Effector memory CD8-positive, alpha-beta T cell (primary cell): ENCODE measurements around the gene PZP.
A peak's percentile ranks its signal among the peaks of the same experiment; 100 is the strongest.

Source experiments
- ATAC-seq: fragments of 150-1000 bp; cut with Tn5 transposase; replicated peaks from 2 replicates; pipeline ENCODE4 v1.10.0; 2021; ENCODE audit warnings: mild to moderate bottlenecking, moderate library complexity
- DNase-seq, 3 experiments: peaks; one replicate each; pipeline ENCODE4 v3.0.0; 2021
- H3K27ac Mint-ChIP-seq, 2 donors: one replicate each; pipeline ENCODE4 v1.8.0; 2022; ENCODE audit warnings: mild to moderate bottlenecking in 2 of 2, mixed read lengths in 2 of 2, moderate library complexity in 2 of 2
- H3K27me3 Mint-ChIP-seq, 2 donors: one replicate each; pipeline ENCODE4 v1.8.0; 2022; ENCODE audit warnings: mixed read lengths in 2 of 2
- H3K36me3 Mint-ChIP-seq: one replicate; pipeline ENCODE4 v1.8.0; 2022; ENCODE audit warnings: mild to moderate bottlenecking, moderate library complexity, mixed read lengths; ENCODE audit not compliant: insufficient read depth
- H3K4me1 Mint-ChIP-seq, 2 donors: one replicate each; pipeline ENCODE4 v1.8.0; 2022; ENCODE audit warnings: low read depth in 2 of 2, mixed read lengths in 2 of 2
- H3K4me3 Mint-ChIP-seq, 2 donors: one replicate each; pipeline ENCODE4 v1.8.0; 2022; ENCODE audit warnings: mild to moderate bottlenecking in 2 of 2, mixed read lengths in 2 of 2, moderate library complexity in 2 of 2
- H3K9me3 Mint-ChIP-seq, 2 donors: one replicate each; pipeline ENCODE4 v1.8.0; 2022; ENCODE audit warnings: mixed read lengths in 2 of 2

The PZP gene

GRCh38 chr12:9112076-9112853 lies 95.9 kb downstream of the PZP start:
- H3K4me3 Mint-ChIP-seq: no peak overlapping the region
- H3K4me1 Mint-ChIP-seq: peaks cover 30 to 38% of the 10 kb centered on the region in 2 donors
- no peaks in the 10 kb centered on the region for H3K27me3 Mint-ChIP-seq
- no peaks in the 10 kb centered on the region for H3K9me3 Mint-ChIP-seq
- DNase-seq: no peak
- peaks cover 26% of the 10 kb centered on the region for H3K36me3 Mint-ChIP-seq
- ATAC-seq: no peak
- H3K27ac Mint-ChIP-seq: peak overlapping the region in 1 of 2 donors; percentile 18

DNA sequence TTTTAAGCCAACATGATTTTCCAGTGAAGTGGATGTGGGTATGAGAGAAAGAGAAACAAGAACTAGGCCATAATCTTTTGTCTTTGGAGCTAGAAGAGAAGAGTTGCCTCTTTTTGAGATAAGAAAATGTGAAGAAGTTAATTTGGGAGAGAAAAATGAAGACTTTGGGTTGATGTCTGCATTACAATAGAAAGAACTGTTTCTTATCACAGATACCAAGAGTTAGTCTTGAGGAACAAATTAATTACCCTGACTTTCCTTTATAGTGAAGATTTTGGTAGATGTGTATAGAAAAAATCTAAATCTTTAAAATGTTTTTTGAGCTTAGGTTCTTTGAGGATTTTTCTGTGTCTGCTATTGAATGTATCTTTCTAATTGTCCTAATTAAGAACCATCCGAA lies 96.7 kb downstream of the PZP start:
- H3K27ac Mint-ChIP-seq: peak overlapping the region in 1 of 2 donors; percentile 44
- no peak for DNase-seq
- no peak for ATAC-seq
- H3K4me1 Mint-ChIP-seq: peaks cover 25 to 35% of the 10 kb centered on the region in 2 donors
- no peaks in the 10 kb centered on the region for H3K9me3 Mint-ChIP-seq
- peaks cover 30% of the 10 kb centered on the region for H3K36me3 Mint-ChIP-seq
- H3K4me3 Mint-ChIP-seq: no peak overlapping the region
- no peaks in the 10 kb centered on the region for H3K27me3 Mint-ChIP-seq

DNA sequence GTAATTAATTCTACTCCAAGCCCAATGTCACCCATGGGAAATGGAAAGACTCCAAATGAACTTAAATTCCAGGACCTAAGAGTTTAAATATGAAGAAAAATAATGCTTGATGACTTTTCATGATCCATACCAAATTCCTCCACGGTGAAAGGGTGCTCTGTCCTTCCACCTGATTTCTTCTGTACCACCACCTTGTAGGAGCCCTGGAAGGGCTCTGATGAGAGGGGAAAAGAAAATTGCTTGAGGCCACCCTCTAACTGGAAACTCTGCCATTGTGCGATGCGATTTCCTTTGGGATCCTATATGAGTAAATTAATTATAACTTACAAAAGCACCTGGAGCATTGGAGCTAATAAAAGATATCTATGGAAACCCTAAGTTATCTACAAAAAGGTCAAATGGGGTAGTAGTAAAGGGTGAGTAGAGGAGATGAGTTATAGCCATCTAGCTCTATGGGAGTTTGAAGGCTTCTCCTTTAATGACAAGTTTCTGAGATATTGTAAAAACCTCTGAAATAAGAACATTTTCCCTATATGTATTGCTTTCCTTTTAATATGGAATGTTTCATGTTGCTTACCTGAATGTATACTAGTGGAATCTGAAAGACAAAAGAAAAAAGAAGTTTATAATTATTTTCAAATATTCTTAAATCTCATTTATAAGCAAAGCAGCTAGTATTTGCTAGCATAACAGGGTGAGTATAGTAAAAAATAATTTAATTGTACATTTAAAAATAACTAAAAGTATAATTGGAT lies 98.3 kb downstream of the PZP start:
- DNase-seq (no peak), ATAC-seq (no peak)
- Mint-ChIP-seq H3K36me3 (peaks cover 28% of the 10 kb centered on the region), H3K27ac (peak overlapping the region in 1 of 2 donors; percentile 7), H3K9me3 (no peaks in the 10 kb centered on the region), H3K4me1 (peaks cover 13 to 22% of the 10 kb centered on the region in 2 donors), H3K4me3 (no peak overlapping the region), H3K27me3 (no peaks in the 10 kb centered on the region)

DNA sequence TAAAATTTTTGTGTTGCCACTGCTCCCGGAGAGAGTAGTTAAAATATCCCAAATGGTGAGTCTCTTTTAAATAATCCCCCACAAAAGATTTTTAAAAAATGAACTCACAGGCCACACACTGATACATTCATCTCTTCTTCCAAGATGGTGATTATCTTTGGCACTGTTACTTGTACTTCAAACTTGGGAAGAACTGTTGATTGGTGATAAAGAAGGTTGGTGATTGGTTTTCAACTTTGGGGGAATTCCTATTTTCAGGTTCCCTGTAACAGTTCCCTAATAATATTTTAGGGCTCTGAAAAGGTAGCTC lies 99.0 kb downstream of the PZP start:
- DNase-seq (no peak), ATAC-seq (no peak)
- Mint-ChIP-seq H3K36me3 (peaks cover 28% of the 10 kb centered on the region), H3K27me3 (no peaks in the 10 kb centered on the region), H3K4me3 (no peak overlapping the region), H3K9me3 (no peaks in the 10 kb centered on the region), H3K4me1 (peaks cover 13 to 21% of the 10 kb centered on the region in 2 donors), H3K27ac (peak overlapping the region in 1 of 2 donors; percentile 7)

- DNase-seq (no peak), ATAC-seq (no peak)
- H3K4me1 Mint-ChIP-seq: peaks cover 13 to 21% of the 10 kb centered on the region in 2 donors
- no peaks in the 10 kb centered on the region for H3K27me3 Mint-ChIP-seq
- H3K36me3 Mint-ChIP-seq: peaks cover 29% of the 10 kb centered on the region
- H3K4me3 Mint-ChIP-seq: no peak overlapping the region
- H3K27ac Mint-ChIP-seq: peak overlapping the region in 1 of 2 donors; percentile 7
- H3K9me3 Mint-ChIP-seq: no peaks in the 10 kb centered on the region
Measured at GRCh38 chr12:9108504-9109212, 99.5 kb downstream of the PZP start.

DNA sequence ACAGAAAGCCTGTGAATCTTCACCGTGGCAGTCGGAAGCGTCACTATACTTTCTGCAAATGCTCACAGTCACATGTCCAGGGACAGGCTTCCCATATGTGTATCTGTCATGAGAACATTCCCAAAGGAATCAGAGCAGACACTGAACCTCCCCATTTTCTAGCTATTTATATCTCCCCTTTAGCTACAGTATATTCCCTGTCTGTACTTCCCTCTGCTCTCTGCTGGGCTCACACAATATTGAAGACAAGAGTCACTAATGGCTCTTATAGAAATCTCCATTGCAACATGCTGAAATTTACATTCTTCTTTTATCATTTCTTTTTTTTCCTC lies 100.7 kb downstream of the PZP start:
- ATAC-seq (no peak), DNase-seq (no peak)
- no peaks in the 10 kb centered on the region for H3K9me3 Mint-ChIP-seq
- H3K4me3 Mint-ChIP-seq: no peak overlapping the region
- H3K36me3 Mint-ChIP-seq: peaks cover 25% of the 10 kb centered on the region
- H3K4me1 Mint-ChIP-seq: peaks cover 12 to 23% of the 10 kb centered on the region in 2 donors
- no peaks in the 10 kb centered on the region for H3K27me3 Mint-ChIP-seq
- H3K27ac Mint-ChIP-seq: no peak overlapping the region

GRCh38 chr12:9106610-9107541 lies 101.3 kb downstream of the PZP start:
- Mint-ChIP-seq H3K27ac (peak overlapping the region in 1 of 2 donors; percentile 39), H3K4me1 (peaks cover 9 to 24% of the 10 kb centered on the region in 2 donors), H3K36me3 (peaks cover 25% of the 10 kb centered on the region), H3K27me3 (no peaks in the 10 kb centered on the region), H3K9me3 (no peaks in the 10 kb centered on the region), H3K4me3 (no peak overlapping the region)
- DNase-seq (no peak), ATAC-seq (no peak)

DNA sequence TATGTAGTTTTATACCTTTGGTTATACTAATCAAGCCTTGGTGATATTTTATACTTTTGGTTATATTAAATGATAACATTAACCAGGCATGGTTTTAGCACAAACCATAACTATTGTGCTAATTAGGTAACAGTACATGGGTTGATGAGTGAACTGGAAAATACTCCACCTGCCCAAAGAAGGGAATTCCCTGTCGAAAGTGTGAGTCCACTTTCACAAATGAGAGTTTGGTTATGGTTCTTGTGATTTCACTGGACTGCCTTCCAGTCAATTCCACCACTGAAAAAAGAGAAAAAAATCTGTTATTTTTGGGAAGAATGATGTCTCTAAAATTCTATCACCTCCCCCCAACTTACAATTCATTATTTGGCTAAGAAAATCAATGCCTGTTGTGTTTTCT lies 102.1 kb downstream of the PZP start:
- Mint-ChIP-seq H3K27me3 (no peaks in the 10 kb centered on the region), H3K4me1 (peaks cover 7 to 22% of the 10 kb centered on the region in 2 donors), H3K36me3 (peaks cover 27% of the 10 kb centered on the region), H3K4me3 (no peak overlapping the region), H3K9me3 (no peaks in the 10 kb centered on the region), H3K27ac (peak overlapping the region in 1 of 2 donors; percentile 39)
- no peak for DNase-seq
- ATAC-seq: no peak

- Mint-ChIP-seq H3K9me3 (no peaks in the 10 kb centered on the region), H3K4me3 (no peak overlapping the region), H3K27ac (peak overlapping the region in 1 of 2 donors; percentile 64), H3K36me3 (peaks cover 30% of the 10 kb centered on the region), H3K4me1 (peaks cover 7 to 25% of the 10 kb centered on the region in 2 donors), H3K27me3 (no peaks in the 10 kb centered on the region)
- DNase-seq: no peak
- no peak for ATAC-seq
Measured at GRCh38 chr12:9104767-9105423, 103.3 kb downstream of the PZP start.

DNA sequence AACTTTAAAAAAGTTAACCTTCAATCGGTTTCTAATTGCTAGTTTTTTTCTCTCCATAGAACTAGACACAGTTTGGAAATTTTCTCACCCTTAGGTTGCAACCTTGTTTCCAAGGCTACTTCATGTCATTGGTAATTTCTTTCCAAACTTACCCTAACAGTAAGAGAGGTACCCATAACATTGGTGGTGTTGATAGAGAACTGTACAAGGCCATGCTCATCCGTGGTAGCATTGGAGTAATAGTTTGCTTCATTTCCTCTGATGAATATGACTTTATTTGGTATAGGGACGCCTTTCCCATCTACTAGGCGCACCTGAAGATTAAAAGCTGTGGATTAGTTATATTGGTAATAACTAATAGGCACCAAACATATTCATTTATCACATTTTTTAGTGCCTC lies 104.1 kb downstream of the PZP start:
- ATAC-seq: no peak
- H3K4me3 Mint-ChIP-seq: no peak overlapping the region
- H3K9me3 Mint-ChIP-seq: no peaks in the 10 kb centered on the region
- H3K27me3 Mint-ChIP-seq: no peaks in the 10 kb centered on the region
- peaks cover 6 to 27% of the 10 kb centered on the region in 2 donors for H3K4me1 Mint-ChIP-seq
- no peak for DNase-seq
- H3K27ac Mint-ChIP-seq: no peak overlapping the region
- H3K36me3 Mint-ChIP-seq: peaks cover 33% of the 10 kb centered on the region

DNA sequence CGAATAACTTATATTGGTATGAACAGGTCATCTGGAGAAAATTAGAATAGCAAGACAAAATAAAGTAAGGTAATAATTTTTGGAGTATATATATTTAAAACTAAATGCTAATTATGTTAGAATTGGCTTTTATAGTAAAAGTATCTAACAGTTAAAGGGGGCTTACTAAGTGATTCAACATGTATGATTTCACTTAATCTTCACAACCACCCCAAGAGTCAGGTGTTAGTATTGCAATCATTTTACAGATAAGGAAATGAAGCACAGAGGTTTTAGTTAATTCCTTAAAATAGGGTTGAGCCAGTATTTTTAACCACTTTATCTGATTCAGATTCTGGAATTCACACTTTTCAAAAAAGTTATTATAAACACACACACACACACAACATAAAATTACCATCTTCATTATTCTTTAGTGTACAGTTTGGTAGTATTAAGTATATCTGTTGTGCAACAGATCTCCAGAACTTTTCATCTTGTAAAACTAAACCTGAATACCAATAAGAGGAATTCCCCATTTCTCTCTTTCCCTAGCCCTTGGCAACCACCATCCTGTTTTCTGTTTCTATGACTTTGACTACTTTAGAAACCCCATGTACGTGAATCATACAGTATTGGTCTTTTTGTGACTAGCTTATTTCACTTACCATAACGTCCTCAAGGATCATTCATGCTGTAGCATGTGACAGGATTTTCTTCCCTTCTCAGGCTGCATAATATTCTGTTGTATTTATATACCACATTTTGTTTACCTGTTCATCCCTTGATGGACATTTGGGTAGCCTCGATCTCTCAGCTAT lies 104.9 kb downstream of the PZP start:
- H3K36me3 Mint-ChIP-seq: peaks cover 40% of the 10 kb centered on the region
- no peak overlapping the region for H3K27ac Mint-ChIP-seq
- H3K4me1 Mint-ChIP-seq: peaks cover 4 to 26% of the 10 kb centered on the region in 2 donors
- H3K9me3 Mint-ChIP-seq: no peaks in the 10 kb centered on the region
- no peak for ATAC-seq
- no peak overlapping the region for H3K4me3 Mint-ChIP-seq
- H3K27me3 Mint-ChIP-seq: no peaks in the 10 kb centered on the region
- no peak for DNase-seq
